Activated T-cell treated with anti-CD3 and anti-CD28 coated beads, Interleukin-2, amount 50 U/mL, for 24 hours (primary cell): ENCODE measurements around the gene YOD1.
A peak's percentile ranks its signal among the peaks of the same experiment; 100 is the strongest.

Experiments used
- DNase-seq: peaks from one replicate; pipeline ENCODE4 v3.0.0-alpha.2; 2020
- H3K27ac Mint-ChIP-seq: 2 replicates; pipeline ENCODE4 v1.8.0; 2020; ENCODE audit warnings: mild to moderate bottlenecking, mixed read lengths
- H3K27me3 Mint-ChIP-seq: 2 replicates; pipeline ENCODE4 v1.8.0; 2020; ENCODE audit warnings: mixed read lengths
- H3K36me3 Mint-ChIP-seq: 2 replicates; pipeline ENCODE4 v1.8.0; 2020; ENCODE audit warnings: low read depth, mixed read lengths
- H3K4me1 Mint-ChIP-seq: 2 replicates; pipeline ENCODE4 v1.8.0; 2020; ENCODE audit warnings: low read depth, mixed read lengths
- H3K4me3 Mint-ChIP-seq: 2 replicates; pipeline ENCODE4 v1.8.0; 2020; ENCODE audit warnings: mild to moderate bottlenecking, moderate library complexity, mixed read lengths
- H3K9me3 Mint-ChIP-seq: 2 replicates; pipeline ENCODE4 v1.8.0; 2020; ENCODE audit warnings: mixed read lengths

YOD1 gene

GRCh38 chr1:207063014-207063413, 12.0 kb upstream of the YOD1 start:
- DNase-seq = no peak
- Mint-ChIP-seq H3K27me3 (no peaks in the 10 kb centered on the region), H3K9me3 (no peaks in the 10 kb centered on the region), H3K27ac (no peak overlapping the region), H3K4me1 (no peaks in the 10 kb centered on the region), H3K36me3 (peaks cover 22% of the 10 kb centered on the region), H3K4me3 (no peak overlapping the region)

DNA sequence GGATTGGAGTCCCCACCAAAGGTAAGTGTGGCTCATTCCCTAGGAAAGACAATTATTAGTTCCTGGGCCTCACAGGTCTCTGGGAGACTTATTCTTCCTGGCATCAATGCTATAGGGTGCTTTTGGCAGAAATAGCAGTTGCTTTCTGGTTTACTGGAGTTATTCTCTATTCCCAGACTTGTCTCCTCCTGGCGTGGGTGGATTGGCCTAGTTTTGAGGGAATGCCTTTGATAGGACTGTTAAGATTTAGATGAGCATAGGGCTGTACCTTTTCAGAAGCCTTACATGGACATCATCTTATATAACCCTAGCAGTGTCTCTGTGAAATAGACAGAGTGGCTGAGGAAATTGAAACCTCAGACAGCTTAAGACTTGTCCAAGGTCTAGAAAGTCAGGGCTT, 11.1 kb upstream of the YOD1 start:
- no peaks in the 10 kb centered on the region for H3K4me1 Mint-ChIP-seq
- H3K27ac Mint-ChIP-seq = no peak overlapping the region
- peaks cover 19% of the 10 kb centered on the region for H3K36me3 Mint-ChIP-seq
- H3K4me3 Mint-ChIP-seq = no peak overlapping the region
- no peak for DNase-seq
- no peaks in the 10 kb centered on the region for H3K27me3 Mint-ChIP-seq
- no peaks in the 10 kb centered on the region for H3K9me3 Mint-ChIP-seq

- H3K27ac Mint-ChIP-seq = no peak overlapping the region
These were observed 9.6 kb upstream of the YOD1 start for GRCh38 chr1:207060596-207060995.

GRCh38 chr1:207059881-207060280, 8.9 kb upstream of the YOD1 start:
- Mint-ChIP-seq H3K9me3 (no peaks in the 10 kb centered on the region), H3K27me3 (no peaks in the 10 kb centered on the region), H3K4me3 (no peak overlapping the region), H3K27ac (no peak overlapping the region), H3K4me1 (no peaks in the 10 kb centered on the region), H3K36me3 (peaks cover 16% of the 10 kb centered on the region)
- DNase-seq = no peak

More at GRCh38 chr1:207060596-207060995, 9.6 kb upstream of the YOD1 start:
- Mint-ChIP-seq H3K36me3 (peaks cover 19% of the 10 kb centered on the region), H3K4me3 (no peak overlapping the region), H3K9me3 (no peaks in the 10 kb centered on the region), H3K4me1 (no peaks in the 10 kb centered on the region), H3K27me3 (no peaks in the 10 kb centered on the region)
- no peak for DNase-seq

- Mint-ChIP-seq H3K4me3 (no peak overlapping the region), H3K27ac (no peak overlapping the region), H3K36me3 (peaks cover 16% of the 10 kb centered on the region), H3K4me1 (no peaks in the 10 kb centered on the region), H3K27me3 (no peaks in the 10 kb centered on the region), H3K9me3 (no peaks in the 10 kb centered on the region)
- DNase-seq = no peak
These were observed 8.2 kb upstream of the YOD1 start for GRCh38 chr1:207058878-207059867.

DNA sequence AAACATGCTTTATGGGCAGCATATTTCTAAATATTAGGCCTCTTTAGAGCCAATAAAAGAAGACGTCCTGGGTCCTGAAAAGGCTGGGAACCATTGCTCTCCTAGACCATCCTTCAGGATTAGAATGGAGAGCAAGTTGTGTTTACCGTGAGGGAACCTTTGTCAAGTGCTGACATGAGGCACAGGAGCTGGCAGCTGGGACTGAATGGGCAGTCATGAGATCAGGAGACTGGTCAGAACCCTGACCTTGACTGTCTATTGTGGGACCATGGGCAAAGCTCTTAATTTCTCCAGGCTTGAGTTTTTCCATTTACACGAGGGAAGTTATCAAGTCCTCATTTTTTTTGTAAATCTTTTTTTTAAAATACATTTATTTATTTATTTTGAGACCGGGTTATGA, 7.2 kb upstream of the YOD1 start:
- H3K9me3 Mint-ChIP-seq = no peaks in the 10 kb centered on the region
- H3K27me3 Mint-ChIP-seq = no peaks in the 10 kb centered on the region
- no peak overlapping the region for H3K4me3 Mint-ChIP-seq
- H3K4me1 Mint-ChIP-seq = peaks cover 5% of the 10 kb centered on the region
- no peak overlapping the region for H3K27ac Mint-ChIP-seq
- H3K36me3 Mint-ChIP-seq = peaks cover 11% of the 10 kb centered on the region
- DNase-seq = no peak

DNA sequence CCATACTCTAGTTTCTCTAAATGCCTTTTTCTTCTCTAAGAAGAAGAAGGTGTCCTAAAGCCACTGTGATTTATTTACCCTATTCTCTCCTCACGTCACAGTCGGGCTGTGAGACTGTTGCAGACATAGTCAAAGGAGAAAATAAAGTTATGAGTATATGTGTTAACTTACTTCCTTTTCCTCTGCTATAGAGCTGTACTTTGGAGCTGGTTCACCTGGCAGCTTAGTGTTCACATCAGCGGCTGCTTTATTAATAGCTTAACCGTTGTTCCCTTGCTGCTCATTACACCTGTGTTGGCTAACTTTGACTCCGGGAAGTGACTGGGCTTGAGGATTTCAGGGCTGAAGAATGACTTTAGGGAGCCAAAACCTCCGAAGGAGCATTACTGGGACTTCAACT, 5.7 kb upstream of the YOD1 start:
- Mint-ChIP-seq H3K9me3 (no peaks in the 10 kb centered on the region), H3K36me3 (peaks cover 7% of the 10 kb centered on the region), H3K27ac (no peak overlapping the region), H3K4me3 (no peak overlapping the region), H3K4me1 (peaks cover 21% of the 10 kb centered on the region), H3K27me3 (no peaks in the 10 kb centered on the region)
- DNase-seq = no peak

- DNase-seq = no peak
- peaks cover 29% of the 10 kb centered on the region for H3K4me1 Mint-ChIP-seq
- no peaks in the 10 kb centered on the region for H3K9me3 Mint-ChIP-seq
- H3K27me3 Mint-ChIP-seq = no peaks in the 10 kb centered on the region
- no peak overlapping the region for H3K27ac Mint-ChIP-seq
- peaks cover 10% of the 10 kb centered on the region for H3K36me3 Mint-ChIP-seq
- H3K4me3 Mint-ChIP-seq = no peak overlapping the region
These were observed 4.5 kb upstream of the YOD1 start for GRCh38 chr1:207055386-207056001.

DNA sequence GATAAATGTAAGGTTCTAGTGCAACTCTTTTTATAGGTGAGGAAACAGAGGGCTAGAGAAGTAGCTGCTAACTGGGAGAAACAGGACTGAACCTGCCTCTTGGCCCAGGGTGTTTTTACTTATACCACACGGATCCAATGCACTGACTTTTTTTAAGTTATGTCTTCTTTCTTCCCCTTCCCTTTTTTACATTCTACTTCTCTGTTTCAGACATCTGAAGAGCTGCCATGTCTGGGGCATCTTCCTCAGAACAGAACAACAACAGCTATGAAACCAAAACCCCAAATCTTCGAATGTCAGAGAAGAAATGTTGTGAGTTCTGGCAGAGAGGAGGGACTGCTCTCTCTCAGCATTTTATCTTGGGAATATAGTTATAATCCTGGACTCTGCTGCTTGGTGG, 3.5 kb upstream of the YOD1 start:
- Mint-ChIP-seq H3K9me3 (no peaks in the 10 kb centered on the region), H3K4me1 (peaks cover 34% of the 10 kb centered on the region), H3K27ac (no peak overlapping the region), H3K36me3 (peaks cover 20% of the 10 kb centered on the region), H3K4me3 (no peak overlapping the region), H3K27me3 (no peaks in the 10 kb centered on the region)
- no peak for DNase-seq

GRCh38 chr1:207052911-207053769, 2.1 kb upstream of the YOD1 start, which contains the start of gene PFKFB2:
PFKFB2 (plus strand) TSS chr1:207053275; CDS start chr1:207054718, 1,443 bp downstream.
- H3K36me3 Mint-ChIP-seq = peaks cover 33% of the 10 kb centered on the region
- H3K9me3 Mint-ChIP-seq = no peaks in the 10 kb centered on the region

GRCh38 chr1:207050480-207051190, 373 bp downstream of the YOD1 start:
- Mint-ChIP-seq H3K4me3 (peak overlapping the region; percentile 99), H3K27me3 (no peaks in the 10 kb centered on the region), H3K4me1 (peaks cover 70% of the 10 kb centered on the region), H3K27ac (peak overlapping the region; percentile 98), H3K9me3 (no peaks in the 10 kb centered on the region), H3K36me3 (peaks cover 58% of the 10 kb centered on the region)
- peak; percentile 91 for DNase-seq

More at GRCh38 chr1:207052911-207053769, 2.1 kb upstream of the YOD1 start, which contains the start of gene PFKFB2:
- Mint-ChIP-seq H3K4me3 (peak within 1 kb of the TSS; percentile 99), H3K27me3 (no peaks in the 10 kb centered on the region), H3K27ac (peak within 1 kb of the TSS; percentile 94), H3K4me1 (peaks cover 45% of the 10 kb centered on the region)
- DNase-seq = peak; percentile 96

- H3K27ac Mint-ChIP-seq = peak overlapping the region; percentile 98
- H3K9me3 Mint-ChIP-seq = no peaks in the 10 kb centered on the region
- H3K4me1 Mint-ChIP-seq = peaks cover 76% of the 10 kb centered on the region
- no peak for DNase-seq
- H3K36me3 Mint-ChIP-seq = peaks cover 65% of the 10 kb centered on the region
- H3K4me3 Mint-ChIP-seq = peak overlapping the region; percentile 99
- no peaks in the 10 kb centered on the region for H3K27me3 Mint-ChIP-seq
These were observed 1.0 kb downstream of the YOD1 start for GRCh38 chr1:207049974-207050391.

DNA sequence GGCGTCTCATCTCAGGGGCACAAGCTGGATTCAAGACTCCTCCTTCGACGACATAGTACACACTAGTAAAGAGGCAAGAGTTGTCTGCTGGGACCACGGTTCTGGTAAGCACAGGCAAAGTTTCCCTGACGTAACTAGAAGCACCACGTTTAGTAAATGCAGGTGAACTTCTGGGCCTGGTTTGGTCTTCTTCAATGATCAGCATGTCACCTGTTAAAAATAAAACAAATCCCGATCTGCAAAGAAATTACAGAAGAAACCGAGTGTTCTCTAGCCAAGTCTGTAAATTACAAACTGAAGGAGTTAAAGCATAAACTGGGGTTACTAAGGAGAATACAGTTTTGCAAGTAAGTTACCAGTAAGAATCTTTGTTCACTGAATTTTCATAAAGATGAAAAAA, 1.5 kb downstream of the YOD1 start:
- Mint-ChIP-seq H3K4me3 (peak overlapping the region; percentile 99), H3K27ac (peak overlapping the region; percentile 98), H3K4me1 (peaks cover 80% of the 10 kb centered on the region), H3K27me3 (no peaks in the 10 kb centered on the region), H3K36me3 (peaks cover 69% of the 10 kb centered on the region), H3K9me3 (no peaks in the 10 kb centered on the region)
- DNase-seq = no peak

DNA sequence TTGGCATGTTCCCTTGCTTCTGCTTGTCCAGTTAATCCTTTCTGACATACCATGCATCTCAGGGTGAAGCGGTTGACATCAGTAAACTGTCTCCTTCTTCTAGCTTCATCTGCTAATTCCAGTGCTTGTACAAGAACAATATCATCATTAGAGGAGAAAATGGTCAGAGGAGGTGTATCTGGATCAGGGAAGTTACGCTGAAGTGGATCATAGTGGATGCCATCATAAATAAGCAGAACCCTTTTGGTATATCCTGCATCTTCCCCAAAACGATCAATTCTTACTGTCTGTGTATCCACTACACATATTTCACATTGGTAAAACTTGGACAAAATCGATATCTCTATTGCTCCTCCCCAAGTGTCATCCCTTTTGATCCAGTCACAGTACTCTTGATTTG, 2.0 kb downstream of the YOD1 start:
- Mint-ChIP-seq H3K27ac (peak overlapping the region; percentile 15), H3K4me1 (peaks cover 80% of the 10 kb centered on the region), H3K9me3 (no peaks in the 10 kb centered on the region), H3K36me3 (peaks cover 73% of the 10 kb centered on the region), H3K4me3 (peak overlapping the region; percentile 99), H3K27me3 (no peaks in the 10 kb centered on the region)
- no peak for DNase-seq
